ENCODE results near the gene TIAM2. TPM values are rescaled to one million over a fixed set of nuclear protein-coding genes. Genes with fewer than 3 reads are reported as not detected.
A peak's percentile ranks its signal among the peaks of the same experiment; 100 is the strongest.

TIAM2 gene
- total and polyA plus RNA-seq, 2 experiments from 2014 or later, result 5.5 to 16.9 TPM

DNA sequence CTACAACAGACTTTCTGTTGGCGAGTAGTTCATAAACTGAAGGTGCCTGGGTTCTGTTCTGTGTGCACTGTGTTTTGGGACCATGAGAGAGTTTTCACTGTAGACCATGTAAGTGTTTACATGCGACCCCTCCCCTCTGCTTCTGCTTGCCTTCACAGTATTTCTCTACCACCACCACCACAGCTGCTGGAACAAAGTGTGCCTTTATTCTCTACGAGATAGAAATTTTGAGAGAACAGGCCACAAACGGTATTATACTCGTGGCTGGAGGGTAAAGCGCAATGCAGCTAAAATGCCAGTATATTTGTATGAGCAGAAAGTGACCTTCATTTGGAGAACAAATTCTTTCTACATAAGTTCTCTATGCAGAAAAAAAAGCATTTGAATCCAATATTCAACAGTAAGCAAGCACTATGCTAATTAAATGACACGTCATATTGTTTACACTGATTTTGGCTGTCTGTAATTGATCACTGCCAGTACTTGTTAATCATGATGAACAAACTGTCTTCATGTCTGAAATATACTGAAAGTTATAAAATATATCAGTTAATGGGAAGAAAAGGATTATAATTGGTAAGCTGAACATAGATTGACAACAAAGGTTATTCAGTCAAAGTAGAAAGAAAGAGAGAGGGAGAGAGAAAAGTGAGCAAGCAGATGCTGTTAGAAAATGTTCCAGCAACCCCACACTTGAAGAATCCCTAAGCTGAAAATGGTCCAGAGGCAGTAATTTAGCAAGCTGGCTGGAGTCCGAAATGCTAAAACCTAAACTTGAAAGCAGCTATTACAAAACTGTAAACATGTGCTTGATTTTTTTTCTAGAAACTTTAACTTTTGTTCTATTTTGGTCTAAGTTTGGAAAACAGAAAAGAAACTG, 277.5 kb downstream of the TIAM2 start:
- H2AFZ ChIP-seq, result no peak overlapping the region
- H3K27ac ChIP-seq, result peak overlapping the region; percentile 44
- H3K4me2 ChIP-seq, result peak overlapping the region; percentile 4
- peak; percentile 29 for DNase-seq (ENCODE audit: low spot score)
- H3K27me3 ChIP-seq, result no peaks in the 10 kb centered on the region
- H3K9me3 ChIP-seq (ENCODE audit: low read depth), result no peaks in the 10 kb centered on the region
- WGBS (ENCODE audit: low lambda C conversion rate, missing lambda C conversion rate), result 75% methylated on average over 8 of the region's 8 CpGs
- no peaks in the 10 kb centered on the region for H3K9me2 ChIP-seq (replicated peaks; ENCODE audit: insufficient read depth)
- H3K79me2 ChIP-seq, result no peaks in the 10 kb centered on the region
- H3K4me1 ChIP-seq (ENCODE audit: insufficient read depth), result peaks cover 27% of the 10 kb centered on the region
- TF ChIP-seq EZH2 (IDR thresholded peaks at IDR 0.05; ENCODE audit: borderline replicate concordance), result no peak
- TF ChIP-seq, protein P1, sequence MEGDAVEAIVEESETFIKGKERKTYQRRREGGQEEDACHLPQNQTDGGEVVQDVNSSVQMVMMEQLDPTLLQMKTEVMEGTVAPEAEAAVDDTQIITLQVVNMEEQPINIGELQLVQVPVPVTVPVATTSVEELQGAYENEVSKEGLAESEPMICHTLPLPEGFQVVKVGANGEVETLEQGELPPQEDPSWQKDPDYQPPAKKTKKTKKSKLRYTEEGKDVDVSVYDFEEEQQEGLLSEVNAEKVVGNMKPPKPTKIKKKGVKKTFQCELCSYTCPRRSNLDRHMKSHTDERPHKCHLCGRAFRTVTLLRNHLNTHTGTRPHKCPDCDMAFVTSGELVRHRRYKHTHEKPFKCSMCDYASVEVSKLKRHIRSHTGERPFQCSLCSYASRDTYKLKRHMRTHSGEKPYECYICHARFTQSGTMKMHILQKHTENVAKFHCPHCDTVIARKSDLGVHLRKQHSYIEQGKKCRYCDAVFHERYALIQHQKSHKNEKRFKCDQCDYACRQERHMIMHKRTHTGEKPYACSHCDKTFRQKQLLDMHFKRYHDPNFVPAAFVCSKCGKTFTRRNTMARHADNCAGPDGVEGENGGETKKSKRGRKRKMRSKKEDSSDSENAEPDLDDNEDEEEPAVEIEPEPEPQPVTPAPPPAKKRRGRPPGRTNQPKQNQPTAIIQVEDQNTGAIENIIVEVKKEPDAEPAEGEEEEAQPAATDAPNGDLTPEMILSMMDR (IDR thresholded peaks at IDR 0.05; ENCODE audit: poor library complexity), result no peak
- no peak for TF ChIP-seq EZH2phosphoT487 (IDR thresholded peaks at IDR 0.05; ENCODE audit: low read depth, severe bottlenecking, unreplicated experiment)
- no peak overlapping the region for H3K4me3 ChIP-seq
- H4K20me1 ChIP-seq (ENCODE audit: insufficient read depth, poor library complexity, severe bottlenecking), result no peaks in the 10 kb centered on the region
- no peaks in the 10 kb centered on the region for H3K36me3 ChIP-seq (replicated peaks; ENCODE audit: insufficient read depth, low read depth)

DNA sequence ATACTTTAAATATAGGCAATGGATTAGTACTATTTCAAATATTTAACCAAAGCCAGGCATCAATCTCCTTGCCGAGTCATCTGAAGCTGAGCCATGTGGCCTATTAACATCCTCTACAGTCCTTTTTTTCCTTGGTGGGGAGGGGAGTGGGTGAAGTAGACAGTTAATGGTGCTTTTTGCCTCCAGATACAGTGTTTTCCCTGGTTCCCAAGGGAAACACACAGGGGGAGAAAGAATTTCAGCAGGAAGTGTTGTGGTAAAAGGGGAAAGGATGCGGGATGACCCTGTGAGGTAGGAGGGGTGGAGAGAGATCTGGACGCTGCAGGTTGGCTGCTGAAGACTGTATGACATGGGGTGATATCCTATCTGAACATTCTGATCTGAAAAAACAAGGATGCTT, 278.3 kb downstream of the TIAM2 start:
- Histone ChIP-seq H3K36me3 (replicated peaks; ENCODE audit: insufficient read depth, low read depth) (no peaks in the 10 kb centered on the region), H3K9me3 (ENCODE audit: low read depth) (no peaks in the 10 kb centered on the region), H2AFZ (no peak overlapping the region), H3K79me2 (no peaks in the 10 kb centered on the region), H3K4me3 (no peak overlapping the region), H3K4me2 (no peak overlapping the region), H4K20me1 (ENCODE audit: insufficient read depth, poor library complexity, severe bottlenecking) (no peaks in the 10 kb centered on the region), H3K27ac (peak overlapping the region; percentile 44), H3K4me1 (ENCODE audit: insufficient read depth) (peaks cover 27% of the 10 kb centered on the region), H3K9me2 (replicated peaks; ENCODE audit: insufficient read depth) (no peaks in the 10 kb centered on the region), H3K27me3 (no peaks in the 10 kb centered on the region)
- 32% methylated on average over 3 of the region's 3 CpGs for WGBS (ENCODE audit: low lambda C conversion rate, missing lambda C conversion rate)
- TF ChIP-seq EZH2phosphoT487 (IDR thresholded peaks at IDR 0.05; ENCODE audit: low read depth, severe bottlenecking, unreplicated experiment) (no peak), EZH2 (IDR thresholded peaks at IDR 0.05; ENCODE audit: borderline replicate concordance) (no peak)
- TF ChIP-seq, protein P1 (IDR thresholded peaks at IDR 0.05; ENCODE audit: poor library complexity), result no peak
- peak; percentile 43 for DNase-seq (ENCODE audit: low spot score)

DNA sequence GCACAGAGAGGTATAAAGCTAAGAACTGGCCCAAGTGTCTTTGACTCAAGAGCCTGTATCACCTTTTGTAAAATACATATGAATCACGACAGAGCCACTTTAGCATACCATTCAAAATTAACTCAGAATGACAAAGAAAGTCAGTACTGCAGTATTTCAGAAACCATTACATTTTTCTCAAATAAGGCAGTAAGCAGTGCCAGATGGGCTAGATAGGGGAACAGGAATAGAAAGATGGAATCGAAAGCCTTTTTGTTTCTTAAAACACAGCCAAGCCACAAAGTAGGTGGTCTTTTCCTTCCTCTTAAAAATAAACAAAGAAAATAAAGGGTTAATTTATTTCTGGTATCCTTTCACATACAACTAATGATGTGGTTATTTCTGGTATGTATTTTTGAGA, 279.0 kb downstream of the TIAM2 start:
- 38% methylated on average over 2 of the region's 2 CpGs for WGBS (ENCODE audit: low lambda C conversion rate, missing lambda C conversion rate)
- Histone ChIP-seq H3K9me3 (ENCODE audit: low read depth) (no peaks in the 10 kb centered on the region), H3K27ac (peak overlapping the region; percentile 44), H3K79me2 (no peaks in the 10 kb centered on the region), H3K27me3 (no peaks in the 10 kb centered on the region), H3K36me3 (replicated peaks; ENCODE audit: insufficient read depth, low read depth) (no peaks in the 10 kb centered on the region), H2AFZ (no peak overlapping the region), H3K4me3 (no peak overlapping the region), H3K9me2 (replicated peaks; ENCODE audit: insufficient read depth) (no peaks in the 10 kb centered on the region), H4K20me1 (ENCODE audit: insufficient read depth, poor library complexity, severe bottlenecking) (no peaks in the 10 kb centered on the region), H3K4me2 (no peak overlapping the region), H3K4me1 (ENCODE audit: insufficient read depth) (peaks cover 27% of the 10 kb centered on the region)
- DNase-seq (ENCODE audit: low spot score), result no peak
- TF ChIP-seq EZH2phosphoT487 (IDR thresholded peaks at IDR 0.05; ENCODE audit: low read depth, severe bottlenecking, unreplicated experiment), result no peak
- no peak for TF ChIP-seq EZH2 (IDR thresholded peaks at IDR 0.05; ENCODE audit: borderline replicate concordance)
- TF ChIP-seq, protein P1 (IDR thresholded peaks at IDR 0.05; ENCODE audit: poor library complexity), result no peak

Data from hepatocyte (in vitro differentiated cells).